ENCODE data around the gene RP9.
A peak's percentile ranks its signal among the peaks of the same experiment; 100 is the strongest.
"Not testable (repeated sequence)": the region's sequence is repeated elsewhere in the genome, so short reads cannot be mapped to it uniquely, and the experiment has no call there.

The RP9 gene

GRCh38 chr7:33101906-33102305 is 7.3 kb downstream of the RP9 start:
- no peak for DNase-seq (ENCODE audit: low spot score)

- no peak for DNase-seq (ENCODE audit: low spot score)
These were observed 8.4 kb downstream of the RP9 start for GRCh38 chr7:33100770-33101169.

- no peak for DNase-seq (ENCODE audit: low spot score)
These were observed 9.9 kb downstream of the RP9 start for GRCh38 chr7:33099154-33099940.

GRCh38 chr7:33094745-33095275 is 14.4 kb downstream of the RP9 start:
- DNase-seq (ENCODE audit: low spot score) = not testable (repeated sequence)

GRCh38 chr7:33093266-33093665 is 15.9 kb downstream of the RP9 start:
- DNase-seq (ENCODE audit: low spot score) = no peak

- DNase-seq (ENCODE audit: low spot score) = no peak
These were observed 17.5 kb downstream of the RP9 start for GRCh38 chr7:33091641-33092191.

GRCh38 chr7:33091111-33091531 is 18.1 kb downstream of the RP9 start:
- DNase-seq (ENCODE audit: low spot score) = peak; percentile 31

- no peak for DNase-seq (ENCODE audit: low spot score)
These were observed 20.1 kb downstream of the RP9 start for GRCh38 chr7:33089142-33089541.

- DNase-seq (ENCODE audit: low spot score) = no peak
These were observed 21.3 kb downstream of the RP9 start for GRCh38 chr7:33087858-33088257.

GRCh38 chr7:33087356-33087755 is 21.8 kb downstream of the RP9 start:
- no peak for DNase-seq (ENCODE audit: low spot score)

- DNase-seq (ENCODE audit: low spot score) = no peak
These were observed 29.2 kb downstream of the RP9 start for GRCh38 chr7:33079763-33080690.

GRCh38 chr7:33079096-33079495 is 30.1 kb downstream of the RP9 start:
- DNase-seq (ENCODE audit: low spot score) = no peak

- no peak for DNase-seq (ENCODE audit: low spot score)
These were observed 32.5 kb downstream of the RP9 start for GRCh38 chr7:33076737-33077136.

GRCh38 chr7:33075818-33076518 is 33.2 kb downstream of the RP9 start:
- DNase-seq (ENCODE audit: low spot score) = no peak

- no peak for DNase-seq (ENCODE audit: low spot score)
These were observed 36.0 kb downstream of the RP9 start for GRCh38 chr7:33073243-33073642.

- DNase-seq (ENCODE audit: low spot score) = peak; percentile 83
These were observed 36.7 kb downstream of the RP9 start for GRCh38 chr7:33072471-33072870.

GRCh38 chr7:33070831-33071230 is 38.4 kb downstream of the RP9 start:
- no peak for DNase-seq (ENCODE audit: low spot score)

GRCh38 chr7:33070277-33070676 is 38.9 kb downstream of the RP9 start:
- no peak for DNase-seq (ENCODE audit: low spot score)

- DNase-seq (ENCODE audit: low spot score) = no peak
These were observed 41.3 kb downstream of the RP9 start for GRCh38 chr7:33067921-33068320.

GRCh38 chr7:33066771-33067170 is 42.4 kb downstream of the RP9 start:
- no peak for DNase-seq (ENCODE audit: low spot score)

GRCh38 chr7:33065981-33066380 is 43.2 kb downstream of the RP9 start:
- no peak for DNase-seq (ENCODE audit: low spot score)
